Measurements from ENCODE around the gene RILP. TPM values are rescaled to one million over a fixed set of nuclear protein-coding genes. Genes with fewer than 3 reads are reported as not detected.
"Not testable (repeated sequence)": the region's sequence is repeated elsewhere in the genome, so short reads cannot be mapped to it uniquely, and the experiment has no call there.

Gene RILP
- total and polyA plus RNA-seq, 4 experiments from 2014 or later = 2.0 to 4.9 (median 3.2) TPM

GRCh38 chr17:1661045-1661444, 11.4 kb upstream of the RILP start:
- H3K4me1 Mint-ChIP-seq = peaks cover 0 to 4% (median 2%) of the 10 kb centered on the region in 4 donors
- Histone ChIP-seq H3K4me3 (ENCODE audit: low read length in 2 of 2) (no peak overlapping the region), H3K36me3 (ENCODE audit: insufficient read depth, low read length) (peaks cover 72% of the 10 kb centered on the region), H3K27me3 (ENCODE audit: insufficient read depth, low read length) (no peaks in the 10 kb centered on the region), H3K9me3 (ENCODE audit: control insufficient read depth in 1 of 2, low read length in 2 of 2) (no peaks in the 10 kb centered on the region), H3K4me1 (ENCODE audit: insufficient read depth, low read length) (no peaks in the 10 kb centered on the region), H3K27ac (ENCODE audit: low read depth, low read length) (no peak overlapping the region)
- no peaks in the 10 kb centered on the region for H3K27me3 Mint-ChIP-seq
- POLR2A ChIA-PET (ENCODE audit: partially characterized antibody) = interaction anchor here (1.2 to 2.9 kb wide), 4 partner anchors 11 to 55 kb away, joined by 3 to 14 read pairs (median 7); partner anchors contain the start of genes PRPF8 and RILP
- CTCF ChIA-PET (ENCODE audit: partially characterized antibody) = interaction anchor here (0.9 to 1.7 kb wide), 2 partner anchors 8 to 12 kb away, joined by 5 to 10 read pairs; partner anchors contain the start of gene RILP
- H3K4me3 Mint-ChIP-seq = no peak overlapping the region
- peaks cover 0 to 2% (median 0%) of the 10 kb centered on the region in 8 donors for H3K9me3 Mint-ChIP-seq
- H3K27ac Mint-ChIP-seq = peak overlapping the region in 2 of 7 donors; percentile 25 to 65
- intact Hi-C loops (cut with micrococcal nuclease) = no loop called here
- DNase-seq = no peak
- H3K36me3 Mint-ChIP-seq = peaks cover 58 to 70% of the 10 kb centered on the region in 2 donors

GRCh38 chr17:1658100-1658499, 8.4 kb upstream of the RILP start:
- no peaks in the 10 kb centered on the region for H3K9me3 ChIP-seq (ENCODE audit: control insufficient read depth in 1 of 2, low read length in 2 of 2)
- peaks cover 86% of the 10 kb centered on the region for H3K36me3 ChIP-seq (ENCODE audit: insufficient read depth, low read length)
- no peak overlapping the region for H3K4me3 ChIP-seq (ENCODE audit: low read length in 2 of 2)
- ChIA-PET CTCF (ENCODE audit: partially characterized antibody) (interaction anchor here (1.0 to 2.0 kb wide), 4 partner anchors 9 to 23 kb away, joined by 4 to 12 read pairs (median 6); partner anchors contain the start of gene RILP), POLR2A (ENCODE audit: partially characterized antibody) (interaction anchor here (2.9 kb wide), 1 partner anchor 8 kb away, joined by 14 read pairs; the partner anchor contains the start of gene RILP)
- H3K36me3 Mint-ChIP-seq = peaks cover 76 to 79% of the 10 kb centered on the region in 2 donors
- no peaks in the 10 kb centered on the region for H3K27me3 Mint-ChIP-seq
- intact Hi-C loops (cut with micrococcal nuclease) = no loop called here
- DNase-seq = no peak
- peak overlapping the region in 1 of 7 donors; percentile 64 for H3K27ac Mint-ChIP-seq
- H3K4me1 Mint-ChIP-seq = peaks cover 0 to 3% (median under 1%) of the 10 kb centered on the region in 4 donors
- H3K27me3 ChIP-seq (ENCODE audit: insufficient read depth, low read length) = no peaks in the 10 kb centered on the region
- H3K27ac ChIP-seq (ENCODE audit: low read depth, low read length) = no peak overlapping the region
- no peak overlapping the region for H3K4me3 Mint-ChIP-seq
- peaks cover 0 to 2% (median 0%) of the 10 kb centered on the region in 8 donors for H3K9me3 Mint-ChIP-seq
- no peaks in the 10 kb centered on the region for H3K4me1 ChIP-seq (ENCODE audit: insufficient read depth, low read length)

DNA sequence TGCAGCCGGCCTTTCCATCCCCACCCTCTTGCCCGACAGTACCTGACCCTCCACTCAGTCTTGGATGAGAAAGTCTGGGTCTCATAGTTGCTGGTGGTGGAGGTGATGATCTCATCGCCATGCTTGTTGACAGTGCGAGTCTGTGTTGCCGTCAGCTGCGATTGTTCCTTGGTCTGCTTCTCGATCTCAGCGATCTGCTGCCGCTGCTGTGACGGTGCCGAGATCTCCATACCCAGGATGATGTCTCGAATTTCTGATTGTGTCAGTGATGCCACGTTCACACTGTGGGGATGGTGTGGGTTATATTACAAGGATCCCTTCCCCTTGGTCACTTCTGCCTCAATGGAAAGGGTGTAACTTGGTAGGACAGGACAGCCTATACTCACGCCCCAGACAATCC, 4.1 kb upstream of the RILP start:
- peaks cover 55 to 68% of the 10 kb centered on the region in 2 donors for H3K36me3 Mint-ChIP-seq
- Histone ChIP-seq H3K36me3 (ENCODE audit: insufficient read depth, low read length) (peaks cover 74% of the 10 kb centered on the region), H3K4me1 (ENCODE audit: insufficient read depth, low read length) (peaks cover 7% of the 10 kb centered on the region), H3K27me3 (ENCODE audit: insufficient read depth, low read length) (no peaks in the 10 kb centered on the region), H3K9me3 (ENCODE audit: control insufficient read depth in 1 of 2, low read length in 2 of 2) (no peaks in the 10 kb centered on the region), H3K27ac (ENCODE audit: low read depth, low read length) (no peak overlapping the region), H3K4me3 (ENCODE audit: low read length in 2 of 2) (no peak overlapping the region)
- no peak overlapping the region for H3K4me3 Mint-ChIP-seq
- H3K27me3 Mint-ChIP-seq = no peaks in the 10 kb centered on the region
- POLR2A ChIA-PET (ENCODE audit: partially characterized antibody) = no interaction called here
- DNase-seq = no peak
- H3K4me1 Mint-ChIP-seq = peaks cover 0 to 5% (median 2%) of the 10 kb centered on the region in 4 donors
- CTCF ChIA-PET (ENCODE audit: partially characterized antibody) = no interaction called here
- H3K9me3 Mint-ChIP-seq = peaks cover 0 to 2% (median 0%) of the 10 kb centered on the region in 8 donors
- intact Hi-C loops (cut with micrococcal nuclease) = no loop called here
- peak overlapping the region in 3 of 7 donors; percentile 13 to 47 (median 42) for H3K27ac Mint-ChIP-seq

DNA sequence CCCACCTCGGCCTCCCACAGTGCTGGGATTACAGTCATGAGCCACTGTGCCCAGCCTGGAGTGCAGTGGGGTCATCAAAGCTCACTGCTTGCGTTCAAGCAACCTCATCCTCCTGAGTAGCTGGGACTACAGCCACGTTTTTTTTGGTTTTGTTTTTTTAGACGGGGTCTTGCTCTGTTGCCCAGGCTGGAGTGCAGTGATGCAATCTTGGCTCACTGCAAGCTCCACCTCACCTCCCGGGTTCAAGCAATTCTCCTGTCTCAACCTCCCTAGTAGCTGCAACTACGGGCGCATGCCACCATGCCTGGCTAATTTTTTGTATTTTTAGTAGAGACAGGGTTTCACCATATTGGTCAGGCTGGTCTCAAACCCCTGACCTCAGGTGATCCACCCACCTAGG, 3.1 kb upstream of the RILP start:
- H3K4me3 ChIP-seq (ENCODE audit: low read length in 2 of 2); H3K27me3 ChIP-seq (ENCODE audit: insufficient read depth, low read length); DNase-seq; H3K27ac ChIP-seq (ENCODE audit: low read depth, low read length); H3K27me3 Mint-ChIP-seq; intact Hi-C loops (cut with micrococcal nuclease); H3K9me3 Mint-ChIP-seq; H3K9me3 ChIP-seq (ENCODE audit: control insufficient read depth in 1 of 2, low read length in 2 of 2): not testable (repeated sequence)
- Histone ChIP-seq H3K36me3 (ENCODE audit: insufficient read depth, low read length) (peaks cover 65% of the 10 kb centered on the region), H3K4me1 (ENCODE audit: insufficient read depth, low read length) (peaks cover 15% of the 10 kb centered on the region)
- Mint-ChIP-seq H3K36me3 (peaks cover 45 to 59% of the 10 kb centered on the region in 2 donors), H3K27ac (peak overlapping the region in 2 of 7 donors; percentile 17 to 76), H3K4me3 (peak overlapping the region in 1 of 8 donors; percentile 20), H3K4me1 (peaks cover 0 to 10% (median 2%) of the 10 kb centered on the region in 4 donors)
- CTCF ChIA-PET (ENCODE audit: partially characterized antibody) = interaction anchor here (1.6 to 1.8 kb wide), 2 partner anchors 17 to 68 kb away, joined by 5 to 7 read pairs; no protein-coding TSS in a partner anchor
- POLR2A ChIA-PET (ENCODE audit: partially characterized antibody) = interaction anchor here (0.9 to 1.6 kb wide), 2 partner anchors 31 to 76 kb away, joined by 4 to 14 read pairs; no protein-coding TSS in a partner anchor

DNA sequence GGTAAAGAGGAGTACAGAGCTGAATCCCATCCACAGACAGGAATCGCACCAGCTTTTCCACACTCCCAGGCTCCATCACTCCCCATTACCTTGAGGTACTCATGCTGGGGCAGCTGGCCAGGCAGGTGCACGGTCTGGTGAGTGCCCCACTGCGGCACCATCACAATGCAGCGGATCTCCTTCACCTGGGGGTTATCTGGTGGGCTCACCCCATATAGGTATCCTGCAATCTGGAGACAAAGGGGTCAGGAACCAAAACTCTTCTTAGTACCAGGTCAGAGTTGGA, 1.8 kb upstream of the RILP start:
- POLR2A ChIA-PET (ENCODE audit: partially characterized antibody) = interaction anchor here (1.1 to 3.5 kb wide), 4 partner anchors 12 to 178 kb away, joined by 3 to 36 read pairs (median 16); partner anchors contain the start of gene SMYD4
- no peaks in the 10 kb centered on the region for H3K9me3 Mint-ChIP-seq
- H3K4me3 Mint-ChIP-seq = peak overlapping the region in 1 of 8 donors; percentile 26
- H3K4me1 Mint-ChIP-seq = peaks cover 2 to 16% (median 4%) of the 10 kb centered on the region in 4 donors
- Histone ChIP-seq H3K4me3 (ENCODE audit: low read length in 2 of 2) (no peak overlapping the region), H3K36me3 (ENCODE audit: insufficient read depth, low read length) (peaks cover 56% of the 10 kb centered on the region), H3K4me1 (ENCODE audit: insufficient read depth, low read length) (peaks cover 17% of the 10 kb centered on the region), H3K27ac (ENCODE audit: low read depth, low read length) (no peak overlapping the region), H3K27me3 (ENCODE audit: insufficient read depth, low read length) (no peaks in the 10 kb centered on the region), H3K9me3 (ENCODE audit: control insufficient read depth in 1 of 2, low read length in 2 of 2) (no peaks in the 10 kb centered on the region)
- H3K27ac Mint-ChIP-seq = peak overlapping the region in 4 of 7 donors; percentile 13 to 76 (median 42)
- intact Hi-C loops (cut with micrococcal nuclease) = no loop called here
- CTCF ChIA-PET (ENCODE audit: partially characterized antibody) = interaction anchor here (0.7 to 1.8 kb wide), 5 partner anchors 11 to 69 kb away, joined by 3 to 7 read pairs (median 3); no protein-coding TSS in a partner anchor
- no peaks in the 10 kb centered on the region for H3K27me3 Mint-ChIP-seq
- H3K36me3 Mint-ChIP-seq = peaks cover 37 to 51% of the 10 kb centered on the region in 2 donors
- no peak for DNase-seq

DNA sequence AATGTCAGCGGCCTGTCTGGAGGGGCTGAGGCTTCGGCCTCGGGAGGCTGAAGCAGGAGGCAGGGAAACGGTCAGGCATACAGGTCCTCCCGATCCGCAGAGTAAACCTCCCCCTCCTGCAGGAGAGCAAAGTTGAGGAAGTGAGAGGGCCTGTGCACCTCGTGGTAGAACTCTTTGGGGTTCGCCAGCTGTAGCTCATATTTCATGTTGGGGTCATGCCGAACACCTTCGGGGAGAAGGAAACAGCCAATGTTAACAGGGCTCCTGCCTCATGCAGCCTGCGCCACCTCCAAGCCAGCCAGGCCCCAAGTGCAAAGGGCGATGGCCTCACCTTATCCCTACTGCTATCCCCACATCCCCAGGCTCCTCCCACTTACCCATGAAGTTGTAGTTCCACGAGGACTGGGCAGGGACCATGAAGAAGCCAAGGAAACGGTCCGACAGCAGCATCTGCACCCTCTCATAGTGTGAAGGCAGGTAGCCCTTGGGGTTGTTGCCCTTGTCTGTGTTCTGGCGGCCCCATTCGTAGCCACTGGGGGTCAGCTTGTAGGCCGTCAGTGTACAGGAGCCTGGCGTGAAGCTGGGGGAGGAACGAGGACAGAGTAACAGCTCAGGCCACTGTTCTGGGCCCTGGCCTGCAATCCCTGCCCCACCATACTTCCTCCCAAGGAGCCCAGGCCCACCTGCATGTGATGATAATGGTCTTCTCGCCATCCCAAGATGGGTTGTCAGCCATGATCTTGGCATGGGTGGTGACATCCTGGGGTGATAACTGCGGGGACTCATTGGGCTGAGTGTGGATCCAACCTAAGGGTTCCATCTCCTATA, 1.3 kb upstream of the RILP start:
- H3K36me3 ChIP-seq (ENCODE audit: insufficient read depth, low read length) = peaks cover 50% of the 10 kb centered on the region
- peak overlapping the region in 2 of 8 donors; percentile 21 to 43 for H3K4me3 Mint-ChIP-seq
- POLR2A ChIA-PET (ENCODE audit: partially characterized antibody) = interaction anchor here (0.6 to 3.5 kb wide), 7 partner anchors 9 to 635 kb away, joined by 3 to 36 read pairs (median 14); partner anchors contain the start of gene SMYD4

More for the DNA sequence above, 1.3 kb upstream of the RILP start:
- Histone ChIP-seq H3K4me3 (ENCODE audit: low read length in 2 of 2) (no peak overlapping the region), H3K9me3 (ENCODE audit: control insufficient read depth in 1 of 2, low read length in 2 of 2) (no peaks in the 10 kb centered on the region), H3K4me1 (ENCODE audit: insufficient read depth, low read length) (peaks cover 17% of the 10 kb centered on the region), H3K27ac (ENCODE audit: low read depth, low read length) (no peak overlapping the region), H3K27me3 (ENCODE audit: insufficient read depth, low read length) (no peaks in the 10 kb centered on the region)
- Mint-ChIP-seq H3K36me3 (peaks cover 32 to 45% of the 10 kb centered on the region in 2 donors), H3K27ac (peak overlapping the region in 5 of 7 donors; percentile 13 to 76 (median 43)), H3K9me3 (no peaks in the 10 kb centered on the region), H3K27me3 (no peaks in the 10 kb centered on the region), H3K4me1 (peaks cover 2 to 16% (median 7%) of the 10 kb centered on the region in 4 donors)
- CTCF ChIA-PET (ENCODE audit: partially characterized antibody) = interaction anchor here (1.1 to 2.9 kb wide), 5 partner anchors 12 to 396 kb away, joined by 3 to 16 read pairs (median 5); no protein-coding TSS in a partner anchor
- intact Hi-C loops (cut with micrococcal nuclease) = no loop called here
- DNase-seq = no peak

All from CD4-positive, alpha-beta memory T cell (primary cell).